Measurements from ENCODE around the gene OCIAD1. TPM values are rescaled to one million over a fixed set of nuclear protein-coding genes. Genes with fewer than 3 reads are reported as not detected.

The OCIAD1 gene
- total RNA-seq, 1 experiment from 2014 or later: 207 TPM

- no TSS peak for BruUV-seq (replicated peaks)
- no peaks in the 10 kb centered on the region for H3K27me3 Mint-ChIP-seq (ENCODE audit: insufficient read depth, unreplicated experiment)
- no peak for DNase-seq (ENCODE audit: unreplicated experiment)
- H3K4me3 Mint-ChIP-seq (ENCODE audit: unreplicated experiment): no peak overlapping the region
- intact Hi-C loops (cut with micrococcal nuclease): no loop called here
- no peak overlapping the region for H3K27ac Mint-ChIP-seq (ENCODE audit: low read depth, unreplicated experiment)
- H3K4me1 Mint-ChIP-seq (ENCODE audit: insufficient read depth, unreplicated experiment): peaks cover 2% of the 10 kb centered on the region
- no peaks in the 10 kb centered on the region for H3K9me3 Mint-ChIP-seq (ENCODE audit: unreplicated experiment)
- POLR2A ChIA-PET: interaction anchor here (1.2 kb wide), 1 partner anchor 39 kb away, joined by 3 read pairs; no protein-coding TSS in a partner anchor
- H3K36me3 Mint-ChIP-seq (ENCODE audit: insufficient read depth, unreplicated experiment): no peaks in the 10 kb centered on the region
- CTCF ChIA-PET: no interaction called here
- no peak for TF ChIP-seq CTCF (IDR thresholded peaks at IDR 0.05; ENCODE audit: unreplicated experiment)
Measured at GRCh38 chr4:48786549-48786948, 44.3 kb upstream of the OCIAD1 start.

- BruUV-seq (replicated peaks): no TSS peak
- TF ChIP-seq CTCF (IDR thresholded peaks at IDR 0.05; ENCODE audit: unreplicated experiment): no peak
- ChIA-PET CTCF (no interaction called here), POLR2A (interaction anchor here (1.2 to 1.8 kb wide), 2 partner anchors 14 to 38 kb away, joined by 3 to 5 read pairs; no protein-coding TSS in a partner anchor)
- Mint-ChIP-seq H3K4me1 (ENCODE audit: insufficient read depth, unreplicated experiment) (no peaks in the 10 kb centered on the region), H3K4me3 (ENCODE audit: unreplicated experiment) (no peak overlapping the region), H3K27me3 (ENCODE audit: insufficient read depth, unreplicated experiment) (no peaks in the 10 kb centered on the region), H3K27ac (ENCODE audit: low read depth, unreplicated experiment) (no peak overlapping the region), H3K36me3 (ENCODE audit: insufficient read depth, unreplicated experiment) (no peaks in the 10 kb centered on the region), H3K9me3 (ENCODE audit: unreplicated experiment) (no peaks in the 10 kb centered on the region)
- intact Hi-C loops (cut with micrococcal nuclease): no loop called here
- no peak for DNase-seq (ENCODE audit: unreplicated experiment)
Measured at GRCh38 chr4:48787056-48787455, 43.8 kb upstream of the OCIAD1 start.

GRCh38 chr4:48790561-48790960, 40.3 kb upstream of the OCIAD1 start:
- no TSS peak for BruUV-seq (replicated peaks)
- CTCF ChIA-PET: interaction anchor here (0.7 to 1.7 kb wide), 3 partner anchors 10 to 196 kb away, joined by 4 to 9 read pairs (median 4); partner anchors contain the start of gene FRYL
- POLR2A ChIA-PET: interaction anchor here (3.8 kb wide), 1 partner anchor 10 kb away, joined by 16 read pairs; the partner anchor contains the start of gene FRYL
- no peak for DNase-seq (ENCODE audit: unreplicated experiment)
- no peaks in the 10 kb centered on the region for H3K27me3 Mint-ChIP-seq (ENCODE audit: insufficient read depth, unreplicated experiment)
- no peaks in the 10 kb centered on the region for H3K36me3 Mint-ChIP-seq (ENCODE audit: insufficient read depth, unreplicated experiment)
- H3K9me3 Mint-ChIP-seq (ENCODE audit: unreplicated experiment): no peaks in the 10 kb centered on the region
- intact Hi-C loops (cut with micrococcal nuclease): no loop called here
- no peaks in the 10 kb centered on the region for H3K4me1 Mint-ChIP-seq (ENCODE audit: insufficient read depth, unreplicated experiment)
- no peak for TF ChIP-seq CTCF (IDR thresholded peaks at IDR 0.05; ENCODE audit: unreplicated experiment)
- H3K4me3 Mint-ChIP-seq (ENCODE audit: unreplicated experiment): no peak overlapping the region
- no peak overlapping the region for H3K27ac Mint-ChIP-seq (ENCODE audit: low read depth, unreplicated experiment)

- Mint-ChIP-seq H3K27ac (ENCODE audit: low read depth, unreplicated experiment) (no peak overlapping the region), H3K27me3 (ENCODE audit: insufficient read depth, unreplicated experiment) (no peaks in the 10 kb centered on the region), H3K9me3 (ENCODE audit: unreplicated experiment) (no peaks in the 10 kb centered on the region), H3K4me1 (ENCODE audit: insufficient read depth, unreplicated experiment) (no peaks in the 10 kb centered on the region), H3K36me3 (ENCODE audit: insufficient read depth, unreplicated experiment) (no peaks in the 10 kb centered on the region), H3K4me3 (ENCODE audit: unreplicated experiment) (no peak overlapping the region)
- POLR2A ChIA-PET: interaction anchor here (2.2 to 3.8 kb wide), 2 partner anchors 9 to 11 kb away, joined by 5 to 16 read pairs; partner anchors contain the start of gene FRYL
- intact Hi-C loops (cut with micrococcal nuclease): no loop called here
- BruUV-seq (replicated peaks): no TSS peak
- CTCF ChIA-PET: interaction anchor here (0.7 to 1.7 kb wide), 3 partner anchors 10 to 195 kb away, joined by 4 to 9 read pairs (median 4); partner anchors contain the start of gene FRYL
- TF ChIP-seq CTCF (IDR thresholded peaks at IDR 0.05; ENCODE audit: unreplicated experiment): no peak
- no peak for DNase-seq (ENCODE audit: unreplicated experiment)
Measured at GRCh38 chr4:48791313-48791712, 39.6 kb upstream of the OCIAD1 start.

Data from MCF 10A (cell line).